EH (cell line): ENCODE measurements around the gene RFWD3.
A peak's percentile ranks its signal among the peaks of the same experiment; 100 is the strongest.
"Not testable (repeated sequence)": the region's sequence is repeated elsewhere in the genome, so short reads cannot be mapped to it uniquely, and the experiment has no call there.

Experiments
- DNase-seq: peaks from one replicate; pipeline ENCODE4 v3.0.0-alpha.2; 2015; ENCODE audit warnings: low read depth

The RFWD3 gene, protein sequence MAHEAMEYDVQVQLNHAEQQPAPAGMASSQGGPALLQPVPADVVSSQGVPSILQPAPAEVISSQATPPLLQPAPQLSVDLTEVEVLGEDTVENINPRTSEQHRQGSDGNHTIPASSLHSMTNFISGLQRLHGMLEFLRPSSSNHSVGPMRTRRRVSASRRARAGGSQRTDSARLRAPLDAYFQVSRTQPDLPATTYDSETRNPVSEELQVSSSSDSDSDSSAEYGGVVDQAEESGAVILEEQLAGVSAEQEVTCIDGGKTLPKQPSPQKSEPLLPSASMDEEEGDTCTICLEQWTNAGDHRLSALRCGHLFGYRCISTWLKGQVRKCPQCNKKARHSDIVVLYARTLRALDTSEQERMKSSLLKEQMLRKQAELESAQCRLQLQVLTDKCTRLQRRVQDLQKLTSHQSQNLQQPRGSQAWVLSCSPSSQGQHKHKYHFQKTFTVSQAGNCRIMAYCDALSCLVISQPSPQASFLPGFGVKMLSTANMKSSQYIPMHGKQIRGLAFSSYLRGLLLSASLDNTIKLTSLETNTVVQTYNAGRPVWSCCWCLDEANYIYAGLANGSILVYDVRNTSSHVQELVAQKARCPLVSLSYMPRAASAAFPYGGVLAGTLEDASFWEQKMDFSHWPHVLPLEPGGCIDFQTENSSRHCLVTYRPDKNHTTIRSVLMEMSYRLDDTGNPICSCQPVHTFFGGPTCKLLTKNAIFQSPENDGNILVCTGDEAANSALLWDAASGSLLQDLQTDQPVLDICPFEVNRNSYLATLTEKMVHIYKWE

GRCh38 chr16:74666425-74667254, at the start of gene RFWD3:
RFWD3 (minus strand) TSS chr16:74666877; CDS start chr16:74661449, 5,428 bp downstream.
- DNase-seq = peak; percentile 99

DNA sequence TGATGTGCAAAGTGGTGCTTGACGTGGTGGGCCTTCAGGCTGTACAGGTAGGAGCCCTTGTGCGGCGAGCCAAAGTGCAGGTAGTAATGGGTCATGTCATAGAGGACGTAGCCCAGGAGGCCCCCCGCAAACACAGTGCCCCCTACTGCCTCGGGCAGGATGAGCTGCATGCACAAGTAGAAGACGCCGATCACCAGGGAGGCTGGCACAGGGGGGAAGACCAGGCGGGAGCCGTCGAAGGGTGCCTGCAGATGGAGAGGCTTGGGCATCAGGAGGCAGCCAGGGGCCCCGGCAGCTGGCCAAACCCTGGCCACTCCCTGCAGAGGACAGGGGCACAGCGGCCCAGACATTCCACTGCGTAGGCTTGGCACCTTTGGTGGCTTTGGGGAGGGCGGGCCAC, 49.7 kb upstream of the RFWD3 start:
- no peak for DNase-seq

GRCh38 chr16:74713876-74714275, 47.2 kb upstream of the RFWD3 start:
- DNase-seq = no peak

DNA sequence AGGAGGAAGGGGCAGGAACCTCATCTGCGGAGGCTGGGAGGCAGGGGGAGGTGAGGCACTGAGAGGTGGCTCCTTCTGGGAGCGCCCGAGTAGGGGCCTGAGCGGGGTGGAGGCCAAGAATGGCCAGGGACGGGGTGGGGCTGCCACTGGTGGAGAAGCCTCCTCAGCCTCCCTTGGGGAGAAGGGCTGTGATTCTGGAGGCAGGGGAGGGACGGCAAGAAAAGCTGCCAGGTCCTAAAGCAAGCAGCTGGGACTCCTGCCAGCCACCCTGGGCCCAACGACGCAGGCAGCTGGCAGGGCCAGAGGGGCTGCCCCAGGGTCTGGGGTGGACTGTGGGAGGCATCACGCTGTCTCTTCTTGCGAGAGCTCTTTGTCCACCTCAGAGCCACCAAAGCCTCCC, 46.6 kb upstream of the RFWD3 start:
- DNase-seq = no peak

DNA sequence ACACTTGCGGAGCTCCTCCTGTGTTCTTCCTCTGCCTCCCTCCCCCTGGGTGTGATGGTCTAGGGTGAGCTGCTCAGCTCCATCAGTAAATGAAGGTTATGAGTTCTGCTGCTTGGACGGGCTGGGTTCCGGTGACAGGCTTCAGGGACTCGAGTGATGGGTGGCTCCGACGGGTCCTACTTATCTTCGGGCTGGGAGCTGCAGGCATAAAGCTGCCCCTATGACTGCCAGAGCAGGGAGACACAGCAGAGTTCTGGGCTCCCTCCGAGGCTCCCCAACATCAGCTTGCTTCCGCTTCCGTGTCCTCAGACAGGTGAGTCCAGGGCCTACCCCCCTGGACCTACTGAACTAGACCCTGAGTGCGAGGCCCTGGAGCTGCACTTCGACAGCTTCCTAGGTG, 45.3 kb upstream of the RFWD3 start:
- no peak for DNase-seq

GRCh38 chr16:74710401-74710800, 43.7 kb upstream of the RFWD3 start:
- DNase-seq = no peak

GRCh38 chr16:74709441-74709877, 42.8 kb upstream of the RFWD3 start:
- DNase-seq = peak; percentile 72

GRCh38 chr16:74700438-74701225, 34.0 kb upstream of the RFWD3 start, which contains the start of gene MLKL:
MLKL (minus strand) TSS chr16:74700862; CDS start chr16:74695757, 5,105 bp downstream.
- DNase-seq = peak; percentile 74

- DNase-seq = peak; percentile 43
Observed at GRCh38 chr16:74700116-74700437, 33.4 kb upstream of the RFWD3 start.

GRCh38 chr16:74699666-74700065, 33.0 kb upstream of the RFWD3 start:
- DNase-seq = no peak

DNA sequence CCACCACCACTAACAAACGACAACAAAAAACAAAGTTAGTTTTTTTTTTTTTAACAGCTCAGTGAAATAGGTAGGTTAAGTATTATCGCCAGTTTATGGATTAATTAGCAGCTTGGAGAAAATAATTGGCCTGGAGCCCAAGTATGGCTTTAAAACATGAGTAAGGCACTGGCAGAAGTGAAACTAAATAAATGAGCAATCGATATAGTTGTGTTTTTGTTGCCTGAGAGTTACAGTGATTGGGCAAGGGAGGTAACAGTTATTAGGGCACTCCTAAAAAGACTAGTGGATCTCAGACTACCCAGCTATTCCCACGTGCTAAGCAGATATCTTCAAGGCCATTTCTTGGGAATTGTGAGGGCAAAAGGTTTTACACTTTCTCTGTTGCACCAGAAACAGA, 31.5 kb upstream of the RFWD3 start:
- peak; percentile 15 for DNase-seq

GRCh38 chr16:74695450-74696422, 29.1 kb upstream of the RFWD3 start:
- peak; percentile 93 for DNase-seq

- peak; percentile 49 for DNase-seq
Observed at GRCh38 chr16:74691093-74691855, 24.6 kb upstream of the RFWD3 start.

DNA sequence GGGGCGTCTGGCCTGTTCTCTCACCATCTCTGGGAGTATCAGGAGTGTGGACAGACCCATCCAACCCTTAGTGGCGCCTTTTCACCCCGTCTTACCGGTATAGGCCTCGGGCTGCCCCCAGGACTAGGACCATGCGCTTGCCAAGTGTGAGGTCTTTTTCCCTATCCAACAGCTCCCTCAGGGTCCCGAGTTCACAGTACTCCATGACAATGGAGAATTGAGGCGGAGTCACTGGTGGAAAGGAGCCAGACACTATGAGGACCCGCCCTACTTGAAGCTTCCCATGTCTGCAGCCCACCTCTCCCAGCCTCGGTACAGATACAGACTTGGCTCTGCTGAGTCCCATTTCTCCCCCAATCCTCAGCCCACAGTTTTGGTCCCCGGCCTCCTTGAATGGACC, 15.9 kb upstream of the RFWD3 start:
- no peak for DNase-seq

GRCh38 chr16:74680681-74681080, 14.0 kb upstream of the RFWD3 start:
- no peak for DNase-seq

DNA sequence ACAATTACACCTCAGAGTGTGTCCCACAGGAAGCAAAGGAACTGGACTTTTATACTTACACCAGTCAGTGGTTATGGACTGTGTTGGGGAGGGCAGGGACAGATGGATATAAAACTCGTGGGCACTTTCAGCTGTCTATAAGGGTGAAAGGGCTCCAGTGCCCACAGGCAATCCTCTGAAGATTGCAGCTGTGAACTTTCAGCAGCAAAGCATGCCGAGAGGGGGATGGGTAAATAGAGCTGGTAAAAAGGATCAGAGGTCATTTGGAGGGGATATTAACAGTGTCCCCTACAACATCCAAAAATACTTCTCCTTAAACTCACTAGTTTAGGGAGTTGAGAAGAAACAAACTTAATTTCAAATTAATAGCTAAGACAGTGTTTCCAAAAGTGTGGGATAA, 13.3 kb upstream of the RFWD3 start:
- DNase-seq = no peak

DNA sequence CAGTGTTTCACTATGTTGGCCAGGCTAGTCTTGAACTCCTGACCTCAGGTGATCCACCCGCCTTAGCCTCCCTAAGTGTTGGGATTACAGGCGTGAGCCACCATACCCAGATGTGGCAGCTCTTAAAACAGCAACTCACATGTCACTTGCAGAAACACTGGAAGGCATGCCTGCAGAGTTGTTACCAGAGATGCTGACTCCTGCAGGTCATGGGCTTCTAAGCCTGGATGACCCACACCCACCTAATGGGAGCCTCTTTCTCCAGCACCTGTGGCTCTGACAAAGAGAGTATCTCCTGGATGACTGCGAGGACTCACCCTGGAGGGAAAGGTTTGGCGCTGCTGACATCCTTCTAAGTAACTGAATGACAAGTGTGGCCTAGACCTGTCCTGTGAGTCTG, 11.2 kb upstream of the RFWD3 start:
- DNase-seq = no peak

DNA sequence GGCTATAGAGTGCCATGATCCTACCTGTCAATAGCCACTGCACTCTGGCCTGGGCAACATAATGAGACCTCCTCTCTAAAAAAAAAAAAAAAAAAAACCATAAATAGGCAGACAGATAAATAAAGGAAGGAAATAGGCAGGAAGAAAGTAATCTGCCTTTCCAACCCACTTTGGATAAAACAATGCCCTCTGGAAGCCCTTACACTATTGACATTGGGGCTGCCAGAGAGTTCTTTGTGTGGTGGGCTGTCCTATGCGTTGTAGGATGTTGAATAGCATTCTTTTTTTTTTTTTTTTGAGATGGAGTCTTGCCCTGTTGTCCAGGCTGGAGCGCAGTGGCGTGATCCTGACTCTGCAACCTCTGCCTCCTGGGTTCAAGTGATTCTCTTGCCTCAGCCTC, 7.2 kb upstream of the RFWD3 start:
- DNase-seq = no peak

DNA sequence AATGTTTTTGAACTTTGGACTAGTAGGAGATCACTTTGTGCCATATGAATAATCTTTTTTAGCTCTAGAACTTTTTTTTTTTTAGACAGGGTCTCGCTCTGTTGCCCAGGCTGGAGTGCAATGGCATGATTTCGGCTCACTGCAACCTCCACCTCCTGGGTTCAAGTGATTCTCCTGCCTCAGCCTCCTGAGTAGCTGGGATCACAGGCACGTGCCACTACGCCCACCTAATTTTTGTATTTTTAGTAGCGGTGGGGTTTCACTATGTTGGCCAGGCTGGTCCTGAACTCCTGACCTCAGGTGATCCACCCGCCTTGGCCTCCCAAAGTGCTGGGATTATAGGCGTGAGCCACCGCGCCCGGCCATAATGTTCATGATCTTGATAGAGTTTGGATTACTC, 2.2 kb upstream of the RFWD3 start:
- DNase-seq = not testable (repeated sequence)

DNA sequence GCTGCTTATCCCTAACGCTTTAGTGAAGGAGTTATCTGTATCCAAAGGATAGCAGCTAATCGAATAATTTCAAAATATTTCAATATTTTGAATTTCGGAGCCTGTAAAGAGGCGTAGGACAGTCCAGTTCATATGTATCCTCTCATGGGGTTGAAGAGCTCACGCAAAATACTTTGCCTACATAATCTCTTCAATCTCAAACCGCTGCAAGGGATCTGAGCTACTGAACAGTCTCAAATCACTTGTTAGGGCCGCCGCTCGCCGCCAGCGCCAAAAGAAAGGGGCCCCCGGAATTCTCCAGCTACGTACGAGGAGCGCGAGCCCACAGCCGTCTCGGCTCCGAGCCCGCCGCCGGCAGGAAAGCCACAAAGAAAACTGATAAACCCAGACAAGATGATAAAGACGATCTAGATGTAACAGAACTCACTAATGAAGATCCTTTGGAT, 601 bp upstream of the RFWD3 start:
- DNase-seq = peak; percentile 34
